DND-41 (cell line): Measurements from ENCODE around the gene PBRM1.
A peak's percentile ranks its signal among the peaks of the same experiment; 100 is the strongest.

Experiments
- ATAC-seq: fragments of 200-7000 bp; cut with Tn5 transposase; 3 replicates; pipeline ENCODE4 v1.9.1; 2021; ENCODE audit warnings: low read depth; ENCODE audit not compliant: insufficient read depth
- DNase-seq: peaks from one replicate; pipeline ENCODE4 v3.0.0-alpha.2; 2020
- H2AFZ ChIP-seq: 2 replicates; pipeline ENCODE4 v1.6.0; 2012; ENCODE audit warnings: low read depth, low read length
- H3K27ac ChIP-seq: 2 replicates; pipeline ENCODE4 v1.5.1; 2012; ENCODE audit warnings: low read length, inconsistent platforms
- H3K27me3 ChIP-seq: fragments of 200-600 bp; sonication (generic); 2 replicates; pipeline ENCODE4 v1.6.0; 2012; ENCODE audit warnings: low read length, mild to moderate bottlenecking, inconsistent platforms; ENCODE audit not compliant: insufficient read depth, poor library complexity
- H3K36me3 ChIP-seq: 2 replicates; pipeline ENCODE4 v1.5.1; 2012; ENCODE audit warnings: low read length, inconsistent platforms; ENCODE audit not compliant: insufficient read depth
- H3K4me1 ChIP-seq: 2 replicates; pipeline ENCODE4 v1.5.1; 2012; ENCODE audit warnings: mild to moderate bottlenecking, low read length; ENCODE audit not compliant: insufficient read depth
- H3K4me2 ChIP-seq: 2 replicates; pipeline ENCODE4 v1.6.0; 2012; ENCODE audit warnings: mild to moderate bottlenecking, moderate library complexity, low read length, inconsistent platforms; ENCODE audit not compliant: insufficient read depth
- H3K4me3 ChIP-seq, 2 experiments: fragments of 200-600 bp in 1 of 2; shearing (Covaris generic) in 1 of 2; 2 replicates each; pipeline ENCODE4 v1.5.1; 2012 to 2016; ENCODE audit warnings: inconsistent platforms in 2 of 2, low read length in 2 of 2, mild to moderate bottlenecking in 2 of 2, low read depth in 1 of 2, moderate library complexity in 1 of 2
- H3K79me2 ChIP-seq: 2 replicates; pipeline ENCODE4 v1.6.0; 2012; ENCODE audit warnings: low read length, inconsistent platforms; ENCODE audit not compliant: insufficient read depth
- H3K9ac ChIP-seq: 2 replicates; pipeline ENCODE4 v1.6.0; 2012; ENCODE audit warnings: low read depth, mild to moderate bottlenecking, inconsistent platforms, low read length, moderate library complexity
- H3K9me3 ChIP-seq: 2 replicates; pipeline ENCODE4 v1.5.1; 2012; ENCODE audit warnings: low read length, moderate library complexity, mild to moderate bottlenecking, inconsistent platforms; ENCODE audit not compliant: insufficient read depth, severe bottlenecking
- H4K20me1 ChIP-seq: 2 replicates; pipeline ENCODE4 v1.6.0; 2012; ENCODE audit warnings: low read length; ENCODE audit not compliant: insufficient read depth
- EZH2 ChIP-seq: IDR thresholded peaks from 3 replicates; pipeline ENCODE4 v1.6.1; 2012; ENCODE audit warnings: borderline replicate concordance, low read depth, mild to moderate bottlenecking, moderate library complexity, low read length, inconsistent platforms; ENCODE audit not compliant: severe bottlenecking
- TF ChIP-seq, protein P1 (sequence below): IDR thresholded peaks from 2 replicates; pipeline ENCODE4 v1.5.1; 2012; ENCODE audit warnings: borderline replicate concordance, low read length, moderate library complexity, mild to moderate bottlenecking; ENCODE audit not compliant: poor library complexity, severe bottlenecking; ENCODE audit errors: extremely low read depth

The PBRM1 gene

GRCh38 chr3:52685709-52686691 is at the start of gene PBRM1, which contains the start of gene GNL3:
Gene PBRM1 (minus strand): TSS chr3:52685913.
Gene GNL3 (plus strand): TSS chr3:52686032. CDS start chr3:52686093, 61 bp downstream.
- peak within 1 kb of the TSS; percentile 73 for H3K4me2 ChIP-seq
- peaks cover 49% of the 10 kb centered on the region for H3K4me1 ChIP-seq
- H3K27ac ChIP-seq = peak within 1 kb of the TSS; percentile 88
- H3K79me2 ChIP-seq = peaks cover 91% of the 10 kb centered on the region
- peaks cover 26% of the 10 kb centered on the region; the same call in 1 of the 2 replicates for H4K20me1 ChIP-seq
- peak within 1 kb of the TSS; percentile 69 to 80 for H3K4me3 ChIP-seq
- DNase-seq (peak; percentile 95), ATAC-seq (peak; percentile 83)
- H3K9ac ChIP-seq = peak within 1 kb of the TSS; percentile 70
- H3K27me3 ChIP-seq = no peaks in the 10 kb centered on the region
- TF ChIP-seq, protein P1, sequence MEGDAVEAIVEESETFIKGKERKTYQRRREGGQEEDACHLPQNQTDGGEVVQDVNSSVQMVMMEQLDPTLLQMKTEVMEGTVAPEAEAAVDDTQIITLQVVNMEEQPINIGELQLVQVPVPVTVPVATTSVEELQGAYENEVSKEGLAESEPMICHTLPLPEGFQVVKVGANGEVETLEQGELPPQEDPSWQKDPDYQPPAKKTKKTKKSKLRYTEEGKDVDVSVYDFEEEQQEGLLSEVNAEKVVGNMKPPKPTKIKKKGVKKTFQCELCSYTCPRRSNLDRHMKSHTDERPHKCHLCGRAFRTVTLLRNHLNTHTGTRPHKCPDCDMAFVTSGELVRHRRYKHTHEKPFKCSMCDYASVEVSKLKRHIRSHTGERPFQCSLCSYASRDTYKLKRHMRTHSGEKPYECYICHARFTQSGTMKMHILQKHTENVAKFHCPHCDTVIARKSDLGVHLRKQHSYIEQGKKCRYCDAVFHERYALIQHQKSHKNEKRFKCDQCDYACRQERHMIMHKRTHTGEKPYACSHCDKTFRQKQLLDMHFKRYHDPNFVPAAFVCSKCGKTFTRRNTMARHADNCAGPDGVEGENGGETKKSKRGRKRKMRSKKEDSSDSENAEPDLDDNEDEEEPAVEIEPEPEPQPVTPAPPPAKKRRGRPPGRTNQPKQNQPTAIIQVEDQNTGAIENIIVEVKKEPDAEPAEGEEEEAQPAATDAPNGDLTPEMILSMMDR = no peak
- no peak for TF ChIP-seq EZH2
- peaks cover 64% of the 10 kb centered on the region for H3K36me3 ChIP-seq
- no peaks in the 10 kb centered on the region for H3K9me3 ChIP-seq
- H2AFZ ChIP-seq = peak within 1 kb of the TSS; percentile 71

- no peak for TF ChIP-seq EZH2
- TF ChIP-seq, protein P1 = no peak
- no peak overlapping the region for H3K27ac ChIP-seq
- H2AFZ ChIP-seq = no peak overlapping the region
- H3K79me2 ChIP-seq = no peaks in the 10 kb centered on the region
- H3K4me1 ChIP-seq = no peaks in the 10 kb centered on the region
- H3K9me3 ChIP-seq = peaks cover 3% of the 10 kb centered on the region
- no peaks in the 10 kb centered on the region for H4K20me1 ChIP-seq
- no peak for DNase-seq
- no peak overlapping the region for H3K4me3 ChIP-seq
- no peak overlapping the region for H3K4me2 ChIP-seq
- no peaks in the 10 kb centered on the region for H3K27me3 ChIP-seq
- ATAC-seq = no peak
- H3K9ac ChIP-seq = no peak overlapping the region
- peaks cover 59% of the 10 kb centered on the region for H3K36me3 ChIP-seq
These were observed 47.7 kb upstream of the PBRM1 start for GRCh38 chr3:52733256-52733891.

DNA sequence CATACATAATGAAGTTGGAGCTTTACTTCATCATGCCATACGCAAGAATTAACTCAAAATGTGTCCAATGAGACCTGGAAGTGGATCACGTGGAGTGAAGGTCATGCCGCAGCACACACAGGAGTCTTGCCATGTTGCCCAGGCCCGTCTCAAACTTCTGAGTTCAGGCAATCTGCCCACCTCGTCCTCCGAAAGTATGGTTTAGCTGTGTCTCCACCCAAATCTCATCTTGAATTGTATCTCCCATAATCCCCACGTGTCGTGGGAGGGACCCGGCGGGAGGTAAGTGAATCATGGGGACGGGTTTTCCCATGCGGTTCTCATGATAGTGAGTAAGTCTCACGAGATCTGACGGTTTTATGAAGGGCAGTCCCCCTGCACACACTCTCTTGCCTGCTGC is 45.9 kb upstream of the PBRM1 start:
- Histone ChIP-seq H3K9me3 (peaks cover 3% of the 10 kb centered on the region), H3K36me3 (peaks cover 55% of the 10 kb centered on the region), H3K27ac (no peak overlapping the region), H3K27me3 (no peaks in the 10 kb centered on the region), H4K20me1 (no peaks in the 10 kb centered on the region), H3K4me3 (no peak overlapping the region), H3K4me1 (no peaks in the 10 kb centered on the region), H3K79me2 (no peaks in the 10 kb centered on the region), H2AFZ (no peak overlapping the region), H3K9ac (no peak overlapping the region), H3K4me2 (no peak overlapping the region)
- TF ChIP-seq, protein P1 = no peak
- no peak for TF ChIP-seq EZH2
- DNase-seq = no peak
- ATAC-seq = no peak
